22Rv1 (cell line): ENCODE data around the gene COP1.

Source experiments
- ZFX ChIP-seq: fragments of 450-650 bp; IDR thresholded peaks from 2 replicates; pipeline ENCODE4 v1.6.1; 2017; ENCODE audit warnings: antibody characterized with exemption, borderline replicate concordance
- TF ChIP-seq, protein P1 (sequence below): fragments of 450-650 bp; IDR thresholded peaks from 2 replicates; pipeline ENCODE4 v1.5.1; 2017; ENCODE audit warnings: mild to moderate bottlenecking

DNA sequence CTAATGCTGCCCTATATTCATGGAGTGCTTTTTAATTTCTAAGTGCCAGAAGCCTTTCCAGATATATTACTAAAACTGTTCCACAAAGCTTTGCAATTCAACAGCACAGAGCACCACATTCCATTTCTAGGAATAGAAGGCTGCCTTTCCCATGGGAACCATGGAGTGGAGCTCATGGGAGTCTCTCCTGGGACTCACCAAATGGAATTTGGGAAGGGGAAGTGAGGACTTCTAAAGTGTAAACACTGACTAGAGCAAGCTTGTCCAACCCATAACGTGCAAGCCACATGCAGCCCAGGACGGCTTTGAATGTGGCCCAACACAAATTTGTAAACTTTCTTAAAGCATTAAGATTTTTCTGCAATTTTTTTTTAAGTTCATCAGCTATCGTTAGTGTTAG is 273.3 kb downstream of the COP1 start:
- TF ChIP-seq, protein P1, sequence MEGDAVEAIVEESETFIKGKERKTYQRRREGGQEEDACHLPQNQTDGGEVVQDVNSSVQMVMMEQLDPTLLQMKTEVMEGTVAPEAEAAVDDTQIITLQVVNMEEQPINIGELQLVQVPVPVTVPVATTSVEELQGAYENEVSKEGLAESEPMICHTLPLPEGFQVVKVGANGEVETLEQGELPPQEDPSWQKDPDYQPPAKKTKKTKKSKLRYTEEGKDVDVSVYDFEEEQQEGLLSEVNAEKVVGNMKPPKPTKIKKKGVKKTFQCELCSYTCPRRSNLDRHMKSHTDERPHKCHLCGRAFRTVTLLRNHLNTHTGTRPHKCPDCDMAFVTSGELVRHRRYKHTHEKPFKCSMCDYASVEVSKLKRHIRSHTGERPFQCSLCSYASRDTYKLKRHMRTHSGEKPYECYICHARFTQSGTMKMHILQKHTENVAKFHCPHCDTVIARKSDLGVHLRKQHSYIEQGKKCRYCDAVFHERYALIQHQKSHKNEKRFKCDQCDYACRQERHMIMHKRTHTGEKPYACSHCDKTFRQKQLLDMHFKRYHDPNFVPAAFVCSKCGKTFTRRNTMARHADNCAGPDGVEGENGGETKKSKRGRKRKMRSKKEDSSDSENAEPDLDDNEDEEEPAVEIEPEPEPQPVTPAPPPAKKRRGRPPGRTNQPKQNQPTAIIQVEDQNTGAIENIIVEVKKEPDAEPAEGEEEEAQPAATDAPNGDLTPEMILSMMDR = no peak
- TF ChIP-seq ZFX = no peak
